Measurements from ENCODE around the gene DDX49.
"Not testable (repeated sequence)": the region's sequence is repeated elsewhere in the genome, so short reads cannot be mapped to it uniquely, and the experiment has no call there.

Gene DDX49

DNA sequence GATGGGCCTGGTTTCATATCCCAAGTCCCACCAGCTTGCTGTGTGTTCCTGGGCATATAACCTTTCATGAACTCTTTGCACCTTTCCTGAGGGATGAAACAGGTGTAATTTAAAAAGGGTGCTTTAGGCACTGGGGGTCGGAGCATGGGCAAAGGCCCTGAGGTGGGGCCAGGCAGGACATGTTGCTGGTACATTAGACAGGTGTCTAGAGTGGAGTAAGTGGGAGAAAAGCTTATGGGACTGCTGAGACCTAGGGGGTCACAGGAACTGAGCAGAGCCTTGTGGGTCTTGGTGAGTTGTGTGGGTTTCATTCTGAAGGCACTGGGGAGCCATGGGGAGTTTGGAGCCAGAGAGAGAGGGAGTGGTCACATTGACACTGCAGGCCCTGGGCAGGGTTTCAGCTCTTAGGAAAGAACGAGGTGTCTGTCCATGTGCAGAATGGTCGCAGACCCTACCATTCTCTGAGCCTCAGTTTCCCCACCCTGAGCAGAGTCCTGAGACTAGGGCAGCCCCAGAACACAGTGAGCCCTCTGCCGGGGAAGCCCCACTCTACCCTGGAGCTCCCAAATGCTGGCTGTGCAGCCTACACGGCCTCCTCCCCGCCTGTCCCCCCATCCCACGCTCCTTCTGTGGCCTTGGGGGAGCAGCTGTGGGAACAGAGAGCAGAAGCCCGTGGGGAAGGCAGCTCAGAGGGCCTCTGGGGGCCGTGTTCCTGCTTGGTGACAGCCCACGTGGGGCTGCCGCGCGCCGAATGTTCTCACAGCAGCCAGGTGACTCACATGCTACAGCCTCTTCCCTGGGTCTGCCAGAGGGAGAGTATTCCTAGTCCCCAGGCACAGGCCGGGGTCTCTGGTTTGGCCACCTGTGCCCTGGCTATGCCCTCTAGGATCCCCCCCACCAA lies 28.8 kb downstream of the DDX49 start:
- Histone ChIP-seq H3K27ac (ENCODE audit: low read depth, low read length) (no peak overlapping the region), H3K36me3 (ENCODE audit: control insufficient read depth, insufficient read depth, low read length) (no peaks in the 10 kb centered on the region), H3K4me1 (ENCODE audit: control insufficient read depth, insufficient read depth, low read length) (no peaks in the 10 kb centered on the region), H3K27me3 (ENCODE audit: control insufficient read depth, insufficient read depth, low read length) (0 out of 2 replicates have a peak, but pooled peaks cover 4% of the 10 kb centered on the region), H3K4me3 (ENCODE audit: low read depth, low read length) (no peak overlapping the region), H3K9me3 (ENCODE audit: control insufficient read depth, insufficient read depth, low read depth, low read length) (no peaks in the 10 kb centered on the region), H3K9ac (ENCODE audit: low read length) (no peak overlapping the region)

DNA sequence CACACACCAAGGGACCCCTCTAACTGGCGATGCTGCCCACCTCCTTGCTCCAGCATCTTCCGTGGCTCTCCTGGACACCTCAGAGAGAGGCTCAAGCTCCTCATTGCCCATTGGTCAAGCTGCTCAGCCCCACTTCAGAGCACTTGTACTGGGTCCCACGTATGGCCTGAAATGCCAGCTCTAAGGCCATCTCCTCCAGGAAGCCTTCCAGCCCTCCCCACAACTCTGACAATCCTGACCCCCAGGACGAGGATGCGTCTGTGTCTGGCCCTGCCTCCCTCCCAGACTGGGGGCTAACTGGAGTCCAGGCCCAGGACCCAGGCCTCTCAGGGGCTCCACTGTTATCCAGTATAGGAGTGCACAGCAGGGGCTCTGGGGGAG lies 29.5 kb downstream of the DDX49 start:
- Histone ChIP-seq H3K36me3 (ENCODE audit: control insufficient read depth, insufficient read depth, low read length) (no peaks in the 10 kb centered on the region), H3K4me1 (ENCODE audit: control insufficient read depth, insufficient read depth, low read length) (no peaks in the 10 kb centered on the region), H3K27ac (ENCODE audit: low read depth, low read length) (no peak overlapping the region), H3K4me3 (ENCODE audit: low read depth, low read length) (no peak overlapping the region), H3K9ac (ENCODE audit: low read length) (no peak overlapping the region), H3K9me3 (ENCODE audit: control insufficient read depth, insufficient read depth, low read depth, low read length) (no peaks in the 10 kb centered on the region), H3K27me3 (ENCODE audit: control insufficient read depth, insufficient read depth, low read length) (0 out of 2 replicates have a peak, but pooled peaks cover 4% of the 10 kb centered on the region)

DNA sequence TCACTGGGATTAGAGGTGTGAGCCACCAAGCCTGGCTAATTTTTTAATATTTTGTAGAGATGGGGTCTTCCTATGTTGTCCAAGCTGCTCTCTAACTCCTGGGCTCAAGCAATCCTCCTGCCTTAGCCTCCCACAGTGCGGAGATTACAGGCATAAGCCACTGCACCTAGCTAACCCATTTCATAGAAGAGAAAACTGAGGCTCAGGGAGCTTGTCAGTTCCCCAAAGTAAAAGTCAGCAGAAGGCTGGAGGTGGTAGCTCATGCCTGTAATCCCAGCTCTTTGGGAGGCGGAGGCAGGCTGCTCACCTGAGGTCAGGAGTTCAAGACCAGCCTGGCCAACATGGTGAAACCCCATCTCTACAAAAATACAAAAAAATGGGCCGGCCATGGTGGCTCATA lies 30.3 kb downstream of the DDX49 start:
- Histone ChIP-seq H3K36me3 (ENCODE audit: control insufficient read depth, insufficient read depth, low read length) (no peaks in the 10 kb centered on the region), H3K27me3 (ENCODE audit: control insufficient read depth, insufficient read depth, low read length) (0 out of 2 replicates have a peak, but pooled peaks cover under 1% of the 10 kb centered on the region), H3K4me1 (ENCODE audit: control insufficient read depth, insufficient read depth, low read length) (no peaks in the 10 kb centered on the region), H3K4me3 (ENCODE audit: low read depth, low read length) (no peak overlapping the region), H3K9me3 (ENCODE audit: control insufficient read depth, insufficient read depth, low read depth, low read length) (no peaks in the 10 kb centered on the region), H3K27ac (ENCODE audit: low read depth, low read length) (no peak overlapping the region), H3K9ac (ENCODE audit: low read length) (no peak overlapping the region)

DNA sequence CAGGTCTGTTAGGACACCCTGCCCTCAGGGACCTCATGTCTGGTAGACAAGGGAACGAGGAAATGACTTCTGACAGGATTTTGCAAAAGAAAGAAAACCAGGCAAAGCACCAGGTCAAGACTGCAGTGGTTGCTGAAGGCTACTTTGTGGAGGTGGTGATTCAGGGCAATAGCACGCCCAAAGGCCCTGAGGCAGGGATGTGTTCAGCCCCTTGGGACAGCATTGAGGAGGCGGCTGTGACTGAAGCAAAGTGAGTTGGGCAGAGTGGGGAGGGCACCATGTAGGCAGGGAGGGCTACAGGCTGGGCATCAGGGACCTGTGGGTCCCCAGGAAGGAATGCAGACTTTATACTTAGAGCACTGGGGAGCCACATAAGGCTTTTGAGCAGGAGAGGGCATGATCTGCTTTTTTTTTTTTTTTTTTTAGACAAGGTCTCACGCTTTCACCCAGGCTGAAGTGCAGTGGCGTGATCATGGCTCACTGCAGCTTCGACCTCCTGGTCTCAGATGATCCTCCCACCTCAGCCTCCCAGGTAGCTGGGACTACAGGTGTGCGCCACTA lies 32.3 kb downstream of the DDX49 start:
- no peaks in the 10 kb centered on the region for H3K9me3 ChIP-seq (ENCODE audit: control insufficient read depth, insufficient read depth, low read depth, low read length)
- no peak overlapping the region for H3K27ac ChIP-seq (ENCODE audit: low read depth, low read length)
- H3K36me3 ChIP-seq (ENCODE audit: control insufficient read depth, insufficient read depth, low read length): no peaks in the 10 kb centered on the region
- no peaks in the 10 kb centered on the region for H3K27me3 ChIP-seq (ENCODE audit: control insufficient read depth, insufficient read depth, low read length)
- no peak overlapping the region for H3K4me3 ChIP-seq (ENCODE audit: low read depth, low read length)
- H3K9ac ChIP-seq (ENCODE audit: low read length): no peak overlapping the region
- H3K4me1 ChIP-seq (ENCODE audit: control insufficient read depth, insufficient read depth, low read length): no peaks in the 10 kb centered on the region

DNA sequence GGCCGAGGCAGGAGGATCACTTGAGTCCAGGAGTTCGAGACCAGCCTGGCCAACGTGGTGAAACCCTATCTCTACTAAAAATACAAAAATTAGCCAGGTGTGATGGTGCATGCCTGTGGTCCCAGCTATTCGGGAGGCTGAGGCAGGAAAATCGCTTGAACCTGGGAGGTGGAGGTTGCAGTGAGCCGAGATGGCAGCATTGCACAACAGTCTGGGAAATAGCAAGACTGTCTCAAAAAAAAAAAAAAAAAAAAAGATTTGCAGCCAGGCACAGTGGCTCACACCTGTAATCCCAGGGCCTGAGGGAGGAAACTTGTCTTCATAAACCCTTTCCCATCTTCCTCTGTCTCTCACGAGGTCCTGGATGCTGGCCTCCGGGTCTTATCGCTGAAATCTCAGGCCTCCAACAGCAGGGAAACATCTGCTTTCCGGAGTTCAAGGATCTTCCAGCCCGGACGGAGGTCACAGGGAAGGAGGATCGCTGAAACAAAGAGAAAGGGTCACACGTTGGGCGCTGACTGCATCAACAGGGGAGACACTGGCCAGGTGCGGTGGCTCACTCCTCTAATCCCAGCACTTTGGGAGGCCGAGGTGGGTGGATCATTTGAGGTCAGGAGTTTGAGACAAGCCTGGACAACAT lies 33.0 kb downstream of the DDX49 start:
- not testable (repeated sequence) for H3K4me1 ChIP-seq (ENCODE audit: control insufficient read depth, insufficient read depth, low read length); H3K9me3 ChIP-seq (ENCODE audit: control insufficient read depth, insufficient read depth, low read depth, low read length); H3K36me3 ChIP-seq (ENCODE audit: control insufficient read depth, insufficient read depth, low read length); H3K4me3 ChIP-seq (ENCODE audit: low read depth, low read length); H3K9ac ChIP-seq (ENCODE audit: low read length); H3K27ac ChIP-seq (ENCODE audit: low read depth, low read length); H3K27me3 ChIP-seq (ENCODE audit: control insufficient read depth, insufficient read depth, low read length)

DNA sequence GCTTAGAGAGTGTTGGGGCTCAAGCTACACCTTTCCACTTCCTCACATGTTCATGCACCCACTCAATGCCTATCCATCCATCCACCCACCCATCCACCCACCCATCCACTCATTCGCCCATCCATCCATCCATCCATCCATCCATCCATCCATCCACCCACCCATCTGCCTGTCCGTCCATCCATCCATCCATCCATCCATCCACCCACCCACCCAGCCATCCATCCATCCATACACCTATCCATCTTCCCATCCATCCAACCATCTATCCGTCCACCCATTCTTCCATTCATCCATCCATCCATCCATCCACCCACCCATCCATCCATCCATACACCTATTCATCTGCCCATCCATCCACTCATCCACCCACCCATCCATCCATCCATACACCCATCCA lies 34.6 kb downstream of the DDX49 start:
- no peak overlapping the region for H3K27ac ChIP-seq (ENCODE audit: low read depth, low read length)
- no peaks in the 10 kb centered on the region for H3K36me3 ChIP-seq (ENCODE audit: control insufficient read depth, insufficient read depth, low read length)
- no peaks in the 10 kb centered on the region for H3K9me3 ChIP-seq (ENCODE audit: control insufficient read depth, insufficient read depth, low read depth, low read length)
- H3K9ac ChIP-seq (ENCODE audit: low read length): no peak overlapping the region
- H3K4me3 ChIP-seq (ENCODE audit: low read depth, low read length): no peak overlapping the region
- H3K4me1 ChIP-seq (ENCODE audit: control insufficient read depth, insufficient read depth, low read length): no peaks in the 10 kb centered on the region
- no peaks in the 10 kb centered on the region for H3K27me3 ChIP-seq (ENCODE audit: control insufficient read depth, insufficient read depth, low read length)

DNA sequence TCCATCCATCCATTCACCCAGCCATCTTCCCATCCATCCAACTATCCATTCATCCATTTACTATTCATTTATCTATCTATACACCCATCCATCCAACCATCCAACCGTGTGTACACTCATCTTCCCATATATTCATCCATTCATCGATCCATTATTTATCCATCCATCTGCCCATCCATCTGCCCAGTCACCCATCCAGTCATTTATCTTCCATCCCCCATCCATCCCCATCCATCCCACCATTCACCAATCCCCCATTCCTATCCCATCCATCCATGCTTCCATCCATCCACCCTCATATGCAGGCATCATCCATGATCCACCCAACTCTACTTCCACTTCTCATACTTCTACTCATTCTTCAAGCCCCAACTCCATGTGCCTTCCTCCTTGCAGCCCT lies 35.5 kb downstream of the DDX49 start:
- Histone ChIP-seq H3K9me3 (ENCODE audit: control insufficient read depth, insufficient read depth, low read depth, low read length) (no peaks in the 10 kb centered on the region), H3K4me3 (ENCODE audit: low read depth, low read length) (no peak overlapping the region), H3K27ac (ENCODE audit: low read depth, low read length) (no peak overlapping the region), H3K36me3 (ENCODE audit: control insufficient read depth, insufficient read depth, low read length) (no peaks in the 10 kb centered on the region), H3K9ac (ENCODE audit: low read length) (no peak overlapping the region), H3K27me3 (ENCODE audit: control insufficient read depth, insufficient read depth, low read length) (no peaks in the 10 kb centered on the region), H3K4me1 (ENCODE audit: control insufficient read depth, insufficient read depth, low read length) (no peaks in the 10 kb centered on the region)

DNA sequence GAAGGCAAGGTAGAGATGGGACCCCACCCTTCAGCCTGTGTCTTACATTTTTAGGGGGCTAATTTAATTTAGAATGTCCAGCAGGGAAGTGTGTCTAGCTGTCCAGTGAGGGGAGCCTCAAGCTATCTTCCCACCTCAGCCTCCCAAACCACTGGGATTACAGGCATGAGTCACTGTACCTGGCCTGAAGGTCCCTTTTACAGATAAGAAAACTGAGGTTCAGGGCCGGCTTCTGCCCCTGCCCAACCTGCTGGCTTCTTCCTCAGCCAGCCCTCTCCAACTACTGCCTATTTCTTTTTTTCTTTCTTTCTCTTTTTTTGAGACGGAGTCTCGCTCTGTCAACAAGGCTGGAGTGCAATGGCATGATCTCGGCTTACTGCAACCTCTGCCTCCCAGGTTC lies 40.9 kb downstream of the DDX49 start:
- Histone ChIP-seq H3K36me3 (ENCODE audit: control insufficient read depth, insufficient read depth, low read length) (no peaks in the 10 kb centered on the region), H3K27me3 (ENCODE audit: control insufficient read depth, insufficient read depth, low read length) (peaks cover 6% of the 10 kb centered on the region; the same call in 1 of the 2 replicates), H3K4me3 (ENCODE audit: low read depth, low read length) (no peak overlapping the region), H3K9ac (ENCODE audit: low read length) (no peak overlapping the region), H3K27ac (ENCODE audit: low read depth, low read length) (no peak overlapping the region), H3K4me1 (ENCODE audit: control insufficient read depth, insufficient read depth, low read length) (peaks cover 3% of the 10 kb centered on the region; the same call in 1 of the 2 replicates), H3K9me3 (ENCODE audit: control insufficient read depth, insufficient read depth, low read depth, low read length) (no peaks in the 10 kb centered on the region)

DNA sequence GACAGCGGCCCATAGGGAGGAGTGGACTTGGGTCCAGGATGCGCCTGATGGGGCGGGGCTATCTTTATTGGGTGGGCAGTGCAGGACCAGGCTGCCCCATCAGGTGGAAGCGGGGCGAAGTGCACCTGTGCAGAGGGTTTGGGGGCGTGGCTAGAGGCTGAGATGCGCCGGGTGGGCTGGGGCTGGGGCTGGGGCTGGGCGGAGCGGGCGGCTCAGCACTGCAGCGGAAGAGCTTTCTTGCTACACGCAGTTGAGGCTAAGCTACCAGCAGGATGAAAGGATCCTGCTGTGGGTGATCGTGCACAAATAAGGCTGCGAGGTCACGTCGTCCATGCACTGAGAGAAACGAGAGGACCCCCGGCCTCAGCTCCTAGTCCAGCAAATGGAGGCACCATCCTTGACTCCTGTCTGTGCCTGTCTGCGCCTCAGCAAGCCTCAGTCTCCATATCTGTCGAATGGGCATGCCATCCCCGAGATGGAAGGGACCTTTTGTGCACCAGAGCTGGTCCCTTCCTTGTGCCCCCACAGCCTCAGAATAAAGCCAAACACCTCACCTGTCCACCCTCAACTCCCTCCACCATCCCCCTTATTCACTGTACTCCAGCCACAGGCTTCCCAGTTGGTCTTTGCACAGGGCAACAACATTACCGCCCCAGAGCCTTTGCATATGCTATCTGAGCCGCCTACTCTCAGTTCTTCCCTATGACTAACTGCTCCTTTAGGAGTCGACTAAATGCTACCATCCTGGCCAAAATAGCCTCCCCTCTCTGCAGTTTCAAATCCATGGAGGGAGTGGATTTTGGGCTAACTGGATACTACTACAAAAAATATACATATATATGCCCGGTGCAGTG lies 42.5 kb downstream of the DDX49 start:
- Histone ChIP-seq H3K36me3 (ENCODE audit: control insufficient read depth, insufficient read depth, low read length) (no peaks in the 10 kb centered on the region), H3K4me3 (ENCODE audit: low read depth, low read length) (peak overlapping the region; percentile 36), H3K27ac (ENCODE audit: low read depth, low read length) (no peak overlapping the region), H3K9ac (ENCODE audit: low read length) (no peak overlapping the region), H3K4me1 (ENCODE audit: control insufficient read depth, insufficient read depth, low read length) (peaks cover 3% of the 10 kb centered on the region; the same call in 1 of the 2 replicates), H3K27me3 (ENCODE audit: control insufficient read depth, insufficient read depth, low read length) (peaks cover 6% of the 10 kb centered on the region; the same call in 1 of the 2 replicates), H3K9me3 (ENCODE audit: control insufficient read depth, insufficient read depth, low read depth, low read length) (no peaks in the 10 kb centered on the region)

DNA sequence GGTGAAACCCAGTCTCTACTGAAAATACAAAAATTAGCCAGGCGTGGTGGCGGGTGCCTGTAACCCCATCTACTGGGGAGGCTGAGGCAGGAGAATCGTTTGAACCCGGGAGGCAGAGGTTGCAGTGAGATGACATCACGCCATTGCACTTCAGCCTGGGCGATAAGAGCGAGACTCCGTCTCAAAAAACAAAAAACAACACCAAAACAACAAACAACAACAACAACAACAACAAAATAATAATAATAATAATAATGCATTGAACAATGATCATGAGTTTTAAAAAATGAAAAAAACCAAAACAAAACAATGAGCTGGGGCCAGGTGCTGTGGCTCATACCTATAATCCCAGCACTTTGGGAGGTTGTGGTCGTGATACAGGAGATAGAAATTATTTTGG lies 44.6 kb downstream of the DDX49 start:
- no peaks in the 10 kb centered on the region for H3K36me3 ChIP-seq (ENCODE audit: control insufficient read depth, insufficient read depth, low read length)
- no peak overlapping the region for H3K27ac ChIP-seq (ENCODE audit: low read depth, low read length)
- no peak overlapping the region for H3K4me3 ChIP-seq (ENCODE audit: low read depth, low read length)
- H3K4me1 ChIP-seq (ENCODE audit: control insufficient read depth, insufficient read depth, low read length): peaks cover 6% of the 10 kb centered on the region; the same call in 1 of the 2 replicates
- peaks cover 6% of the 10 kb centered on the region; the same call in 1 of the 2 replicates for H3K27me3 ChIP-seq (ENCODE audit: control insufficient read depth, insufficient read depth, low read length)
- H3K9me3 ChIP-seq (ENCODE audit: control insufficient read depth, insufficient read depth, low read depth, low read length): no peaks in the 10 kb centered on the region
- H3K9ac ChIP-seq (ENCODE audit: low read length): no peak overlapping the region
